CD14-positive monocyte (primary cell): Measurements from ENCODE around the gene HTRA2. TPM values are rescaled to one million over a fixed set of nuclear protein-coding genes. Genes with fewer than 3 reads are reported as not detected.

Experiments used
- DNase-seq, 3 donors: peaks; one replicate each; pipeline ENCODE4 v3.0.0-alpha.2; 2011 to 2022
- H2AFZ ChIP-seq: 2 replicates; pipeline ENCODE4 v1.6.0; 2012; ENCODE audit warnings: mild to moderate bottlenecking, low read depth, low read length, inconsistent platforms; ENCODE audit not compliant: insufficient read depth, poor library complexity, severe bottlenecking
- H3K27ac ChIP-seq, 2 donors: 1 replicate in 1 of 2; 2 replicates in 1 of 2; pipeline ENCODE4 v1.5.1; 2012 to 2013; ENCODE audit warnings: low read length in 2 of 2, control low read depth in 1 of 2, inconsistent platforms in 1 of 2, low read depth in 1 of 2, mild to moderate bottlenecking in 1 of 2
- H3K27me3 ChIP-seq, 2 donors: one replicate each; pipeline versions ENCODE4 v1.6.0 to v1.6.1; 2011 to 2013; ENCODE audit warnings: low read length in 2 of 2; ENCODE audit not compliant: control insufficient read depth in 2 of 2, insufficient read depth in 2 of 2
- H3K36me3 ChIP-seq, 2 donors: replicated peaks in 1 of 2; 1 replicate in 1 of 2; 2 replicates in 1 of 2; pipeline versions ENCODE4 v1.5.1 to v1.6.1; 2012 to 2013; ENCODE audit warnings: low read length in 2 of 2, control low read depth in 1 of 2, inconsistent platforms in 1 of 2, mild to moderate bottlenecking in 1 of 2; ENCODE audit not compliant: insufficient read depth in 2 of 2, control insufficient read depth in 1 of 2
- H3K4me1 ChIP-seq, 2 donors: 1 replicate in 1 of 2; 2 replicates in 1 of 2; pipeline versions ENCODE4 v1.5.1 to v1.6.1; 2012 to 2013; ENCODE audit warnings: low read length in 2 of 2, control low read depth in 1 of 2, inconsistent platforms in 1 of 2, mild to moderate bottlenecking in 1 of 2, moderate library complexity in 1 of 2; ENCODE audit not compliant: insufficient read depth in 2 of 2, control insufficient read depth in 1 of 2
- H3K4me2 ChIP-seq: replicated peaks from 2 replicates; pipeline ENCODE3; 2012; ENCODE audit warnings: low read length, moderate library complexity, mild to moderate bottlenecking; ENCODE audit not compliant: poor library complexity, severe bottlenecking; ENCODE audit errors: extremely low read depth
- H3K4me3 ChIP-seq, 3 experiments: fragments of 200-600 bp in 1 of 3; sonication (generic) in 1 of 3; replicated peaks in 1 of 3; 1 replicate in 2 of 3; 2 replicates in 1 of 3; pipeline ENCODE4 v1.5.1; 2011 to 2013; ENCODE audit warnings: low read length in 3 of 3, mild to moderate bottlenecking in 3 of 3, control low read depth in 2 of 3, low read depth in 2 of 3, inconsistent platforms in 1 of 3, moderate library complexity in 1 of 3
- H3K79me2 ChIP-seq: 2 replicates; pipeline ENCODE4 v1.6.0; 2012; ENCODE audit warnings: mild to moderate bottlenecking, control low read depth, inconsistent platforms, low read length, moderate library complexity; ENCODE audit not compliant: insufficient read depth
- H3K9ac ChIP-seq: 2 replicates; pipeline ENCODE4 v1.6.0; 2017; ENCODE audit warnings: low read length, mild to moderate bottlenecking; ENCODE audit not compliant: insufficient read depth, poor library complexity, severe bottlenecking
- H3K9me3 ChIP-seq, 2 donors: replicated peaks in 1 of 2; 1 replicate in 1 of 2; 2 replicates in 1 of 2; pipeline versions ENCODE4 v1.5.1 to v1.6.1; 2012 to 2013; ENCODE audit warnings: low read length in 2 of 2, control low read depth in 1 of 2; ENCODE audit not compliant: control insufficient read depth in 1 of 2, insufficient read depth in 1 of 2
- H4K20me1 ChIP-seq: 2 replicates; pipeline ENCODE4 v1.6.0; 2012; ENCODE audit warnings: mild to moderate bottlenecking, low read length, control low read depth, moderate library complexity; ENCODE audit not compliant: insufficient read depth
- H3K27ac Mint-ChIP-seq, 7 donors: one replicate each; pipeline ENCODE4 v1.8.0; 2020; ENCODE audit warnings: mild to moderate bottlenecking in 7 of 7, mixed read lengths in 7 of 7, moderate library complexity in 6 of 7, inconsistent platforms in 2 of 7
- H3K27me3 Mint-ChIP-seq, 3 donors: one replicate each; pipeline ENCODE4 v1.8.0; 2021 to 2022; ENCODE audit warnings: low read depth in 3 of 3, mild to moderate bottlenecking in 3 of 3, mixed read lengths in 3 of 3, moderate library complexity in 3 of 3, inconsistent platforms in 1 of 3
- H3K36me3 Mint-ChIP-seq, 2 donors: one replicate each; pipeline ENCODE4 v1.8.0; 2020; ENCODE audit warnings: mixed read lengths in 2 of 2, inconsistent platforms in 1 of 2, mild to moderate bottlenecking in 1 of 2
- H3K4me1 Mint-ChIP-seq: one replicate; pipeline ENCODE4 v1.8.0; 2020; ENCODE audit warnings: mild to moderate bottlenecking, mixed read lengths
- H3K4me3 Mint-ChIP-seq, 2 donors: one replicate each; pipeline ENCODE4 v1.8.0; 2020; ENCODE audit warnings: mild to moderate bottlenecking in 2 of 2, mixed read lengths in 2 of 2, moderate library complexity in 1 of 2
- H3K9me3 Mint-ChIP-seq, 7 donors: one replicate each; pipeline ENCODE4 v1.8.0; 2020 to 2022; ENCODE audit warnings: mixed read lengths in 7 of 7, mild to moderate bottlenecking in 6 of 7, moderate library complexity in 6 of 7, inconsistent platforms in 2 of 7
- WGBS: methylation state at CpG from one replicate; pipeline ENCODE4 v1.1.5; 2013; ENCODE audit warnings: missing lambda C conversion rate; ENCODE audit not compliant: insufficient coverage; 5-methylcytosine and 5-hydroxymethylcytosine counted together
- intact Hi-C, 2 donors: fragments of 100-400 bp; cut with micrococcal nuclease; formaldehyde crosslinking; loops; one replicate each; pipeline versions ENCODE4 v1.15.0 to v1.15.1; 2023
- polyA plus RNA-seq, 3 donors: library from polyadenylated mRNA; depleted of rRNA in 1 of 3; unstranded in 2 of 3; stranded (reverse) in 1 of 3; fragments of 300-500 nt in 2 of 3; fragments of >200 nt in 1 of 3; fragmentation: Illumina TruSeq in 2 of 3; gene quantifications; 1 replicate in 2 of 3; 2 replicates in 1 of 3; pipeline ENCODE4 v1.2.3, GENCODE V29; 2012 to 2021
- TF ChIP-seq, protein P1 (sequence below): fragments of 200-600 bp; IDR thresholded peaks from one replicate; pipeline ENCODE4 v1.8.0; 2022; ENCODE audit warnings: antibody characterized with exemption, mild to moderate bottlenecking

The HTRA2 gene
- polyA plus RNA-seq, 3 donors: 11.3 to 20.5 (median 15.0) TPM

DNA sequence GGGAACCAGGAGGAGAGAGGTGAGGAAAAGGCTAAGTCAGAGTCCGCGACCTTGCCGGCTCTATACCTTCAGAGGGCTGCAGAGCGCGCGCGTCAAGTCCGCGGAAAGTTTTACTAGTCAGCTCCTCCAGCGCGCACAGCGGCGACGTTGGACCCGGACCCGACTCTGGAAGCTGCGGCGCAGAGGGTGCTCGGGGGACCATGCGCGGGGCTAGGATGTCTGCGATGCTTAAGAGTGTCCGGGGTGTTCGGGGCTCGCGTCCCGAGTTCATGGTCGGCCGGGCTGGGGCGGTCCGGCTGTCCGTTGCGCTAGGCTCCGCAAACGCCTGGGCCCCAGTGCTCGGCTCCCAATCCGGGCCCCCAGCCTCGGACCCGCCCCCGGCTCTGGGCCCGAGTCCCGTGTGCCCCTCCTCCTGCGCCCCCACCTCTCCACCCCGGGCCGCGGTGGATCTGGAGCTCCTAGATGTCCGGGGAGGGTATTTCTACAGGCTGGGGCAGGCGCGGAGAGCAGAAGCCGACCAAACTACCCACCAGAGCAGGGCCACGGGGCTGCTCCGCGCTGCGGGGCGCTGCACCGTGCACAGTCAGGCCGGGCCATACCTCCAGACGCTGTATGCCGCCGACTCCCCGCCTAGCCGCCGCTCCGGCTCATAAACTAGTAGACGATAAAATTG lies 30.3 kb upstream of the HTRA2 start, which contains the start of gene LBX2:
LBX2 (minus strand) TSS at position 337 of the 673 bp plus-strand sequence; CDS start at position 271, 66 bp downstream.
- TF ChIP-seq, protein P1, sequence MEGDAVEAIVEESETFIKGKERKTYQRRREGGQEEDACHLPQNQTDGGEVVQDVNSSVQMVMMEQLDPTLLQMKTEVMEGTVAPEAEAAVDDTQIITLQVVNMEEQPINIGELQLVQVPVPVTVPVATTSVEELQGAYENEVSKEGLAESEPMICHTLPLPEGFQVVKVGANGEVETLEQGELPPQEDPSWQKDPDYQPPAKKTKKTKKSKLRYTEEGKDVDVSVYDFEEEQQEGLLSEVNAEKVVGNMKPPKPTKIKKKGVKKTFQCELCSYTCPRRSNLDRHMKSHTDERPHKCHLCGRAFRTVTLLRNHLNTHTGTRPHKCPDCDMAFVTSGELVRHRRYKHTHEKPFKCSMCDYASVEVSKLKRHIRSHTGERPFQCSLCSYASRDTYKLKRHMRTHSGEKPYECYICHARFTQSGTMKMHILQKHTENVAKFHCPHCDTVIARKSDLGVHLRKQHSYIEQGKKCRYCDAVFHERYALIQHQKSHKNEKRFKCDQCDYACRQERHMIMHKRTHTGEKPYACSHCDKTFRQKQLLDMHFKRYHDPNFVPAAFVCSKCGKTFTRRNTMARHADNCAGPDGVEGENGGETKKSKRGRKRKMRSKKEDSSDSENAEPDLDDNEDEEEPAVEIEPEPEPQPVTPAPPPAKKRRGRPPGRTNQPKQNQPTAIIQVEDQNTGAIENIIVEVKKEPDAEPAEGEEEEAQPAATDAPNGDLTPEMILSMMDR: no peak
- H2AFZ ChIP-seq: peak within 1 kb of the TSS; percentile 90
- peak within 1 kb of the TSS; percentile 56 for H3K9ac ChIP-seq
- H3K4me2 ChIP-seq: peak within 1 kb of the TSS; percentile 87
- H4K20me1 ChIP-seq: no peaks in the 10 kb centered on the region
- peaks cover 0 to 27% (median 4%) of the 10 kb centered on the region in 7 donors for H3K9me3 Mint-ChIP-seq
- H3K4me3 ChIP-seq: peak within 1 kb of the TSS; percentile 29 to 79 (median 35)
- H3K36me3 ChIP-seq: peaks cover 0 to 3% of the 10 kb centered on the region in 2 donors
- peaks cover 10% of the 10 kb centered on the region for H3K79me2 ChIP-seq
- H3K27me3 ChIP-seq: peaks cover 51 to 66% of the 10 kb centered on the region in 2 donors
- H3K4me1 Mint-ChIP-seq: peaks cover 50% of the 10 kb centered on the region
- H3K9me3 ChIP-seq: peaks cover 0 to 20% of the 10 kb centered on the region in 2 donors
- peaks cover 62 to 81% (median 64%) of the 10 kb centered on the region in 3 donors for H3K27me3 Mint-ChIP-seq
- H3K4me1 ChIP-seq: peaks cover 48 to 53% of the 10 kb centered on the region in 2 donors
- peaks cover 35 to 41% of the 10 kb centered on the region in 2 donors for H3K36me3 Mint-ChIP-seq
- no peak for DNase-seq
- peak within 1 kb of the TSS in 2 of 7 donors; percentile 3 to 4 for H3K27ac Mint-ChIP-seq
- 1% methylated on average over 54 of the region's 65 CpGs for WGBS
- intact Hi-C loops: no loop called here
- peak within 1 kb of the TSS; percentile 76 to 97 for H3K4me3 Mint-ChIP-seq
- H3K27ac ChIP-seq: no peak within 1 kb of the TSS

DNA sequence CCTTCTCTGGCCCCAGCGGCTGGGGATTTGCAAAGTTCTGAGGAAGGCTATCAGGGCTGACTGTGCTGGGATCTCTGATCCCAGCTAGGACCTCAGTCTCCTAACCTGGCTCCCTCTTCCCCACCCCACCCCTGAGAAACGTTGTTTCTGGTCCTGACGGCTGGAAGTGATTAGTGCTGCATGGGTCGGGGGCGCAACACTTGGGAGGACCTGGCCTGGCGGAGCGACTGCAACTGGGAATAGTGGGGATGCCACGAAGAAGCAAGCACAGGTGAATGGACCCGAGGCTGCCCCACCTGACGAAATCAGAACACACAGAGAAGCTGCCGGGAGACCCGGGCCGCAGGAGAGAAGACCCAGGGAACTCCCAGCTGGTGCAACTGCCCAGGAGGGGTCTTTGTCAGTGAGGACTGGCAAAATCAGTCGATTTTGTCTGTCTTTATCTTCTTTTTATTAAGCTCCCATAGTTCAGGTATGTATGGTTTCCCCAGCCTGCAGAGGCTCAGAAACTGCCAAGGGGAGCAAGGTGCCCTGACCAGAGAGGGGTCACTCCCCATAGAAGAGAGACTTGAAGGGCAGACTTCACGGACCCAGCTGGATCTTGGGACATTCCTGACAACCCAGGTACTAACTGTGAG lies 29.7 kb upstream of the HTRA2 start:
- H3K27me3 Mint-ChIP-seq: peaks cover 62 to 81% (median 64%) of the 10 kb centered on the region in 3 donors
- peaks cover 36 to 46% of the 10 kb centered on the region in 2 donors for H3K36me3 Mint-ChIP-seq
- Histone ChIP-seq H3K9me3 (peaks cover 0 to 20% of the 10 kb centered on the region in 2 donors), H3K79me2 (peaks cover 10% of the 10 kb centered on the region), H3K4me3 (peak overlapping the region in 1 of 3 experiments; percentile 79), H2AFZ (no peak overlapping the region), H3K9ac (no peak overlapping the region), H3K27me3 (peaks cover 51 to 66% of the 10 kb centered on the region in 2 donors), H3K4me1 (peaks cover 54 to 60% of the 10 kb centered on the region in 2 donors), H4K20me1 (no peaks in the 10 kb centered on the region), H3K36me3 (no peaks in the 10 kb centered on the region), H3K27ac (no peak overlapping the region), H3K4me2 (peak overlapping the region; percentile 87)
- peaks cover 0 to 27% (median 4%) of the 10 kb centered on the region in 7 donors for H3K9me3 Mint-ChIP-seq
- 57% methylated on average over 12 of the region's 15 CpGs for WGBS
- intact Hi-C loops: no loop called here
- peak overlapping the region in 1 of 2 donors; percentile 96 for H3K4me3 Mint-ChIP-seq
- no peak for DNase-seq
- TF ChIP-seq, protein P1: no peak
- peak overlapping the region in 1 of 7 donors; percentile 4 for H3K27ac Mint-ChIP-seq
- peaks cover 57% of the 10 kb centered on the region for H3K4me1 Mint-ChIP-seq
